HG02938 (cell line): ENCODE results near the gene CARMIL3.

ENCODE experiments used
- ATAC-seq: cut with Tn5 transposase; IDR thresholded peaks from one replicate; pipeline ENCODE4 v1.9.1; 2021; ENCODE audit warnings: mild to moderate bottlenecking, moderate library complexity; ENCODE audit not compliant: unreplicated experiment

CARMIL3 gene

GRCh38 chr14:24075485-24076301, 23.9 kb downstream of the CARMIL3 start:
- no peak for ATAC-seq

DNA sequence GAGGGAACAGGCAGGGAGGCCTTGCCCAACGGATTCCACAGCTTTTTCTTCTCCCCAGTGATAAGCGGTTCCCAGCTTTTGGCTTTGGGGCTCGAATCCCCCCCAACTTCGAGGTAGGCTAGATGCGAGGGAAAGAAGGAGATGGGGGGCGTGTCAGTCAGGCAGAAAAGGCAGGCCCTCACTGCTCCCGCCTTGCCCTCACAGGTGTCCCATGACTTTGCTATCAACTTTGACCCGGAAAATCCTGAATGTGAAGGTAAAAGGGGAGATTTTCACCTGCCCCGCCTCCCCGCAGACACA, 24.4 kb downstream of the CARMIL3 start:
- ATAC-seq: no peak

- ATAC-seq: no peak
Measured at GRCh38 chr14:24077086-24077485, 25.3 kb downstream of the CARMIL3 start.

DNA sequence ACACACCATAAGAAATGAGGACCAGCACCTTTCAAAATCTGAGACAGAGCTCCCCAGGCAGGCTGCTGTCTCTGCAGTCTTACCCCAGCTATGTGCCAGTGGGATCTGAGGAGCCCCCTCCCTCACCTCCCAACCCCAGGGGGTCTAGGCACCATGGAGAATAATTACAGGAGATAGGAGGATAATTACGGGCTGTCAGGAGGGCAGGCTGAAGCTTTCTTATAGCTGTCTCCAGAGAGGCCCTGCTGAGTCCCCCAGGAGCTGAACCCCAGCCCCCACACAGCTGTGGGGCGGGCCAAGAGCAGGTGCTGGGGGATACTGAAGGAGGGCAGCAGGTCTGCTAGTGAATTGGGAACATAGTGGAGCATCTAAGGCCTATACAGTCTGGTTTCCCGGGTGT, 26.3 kb downstream of the CARMIL3 start:
- no peak for ATAC-seq

DNA sequence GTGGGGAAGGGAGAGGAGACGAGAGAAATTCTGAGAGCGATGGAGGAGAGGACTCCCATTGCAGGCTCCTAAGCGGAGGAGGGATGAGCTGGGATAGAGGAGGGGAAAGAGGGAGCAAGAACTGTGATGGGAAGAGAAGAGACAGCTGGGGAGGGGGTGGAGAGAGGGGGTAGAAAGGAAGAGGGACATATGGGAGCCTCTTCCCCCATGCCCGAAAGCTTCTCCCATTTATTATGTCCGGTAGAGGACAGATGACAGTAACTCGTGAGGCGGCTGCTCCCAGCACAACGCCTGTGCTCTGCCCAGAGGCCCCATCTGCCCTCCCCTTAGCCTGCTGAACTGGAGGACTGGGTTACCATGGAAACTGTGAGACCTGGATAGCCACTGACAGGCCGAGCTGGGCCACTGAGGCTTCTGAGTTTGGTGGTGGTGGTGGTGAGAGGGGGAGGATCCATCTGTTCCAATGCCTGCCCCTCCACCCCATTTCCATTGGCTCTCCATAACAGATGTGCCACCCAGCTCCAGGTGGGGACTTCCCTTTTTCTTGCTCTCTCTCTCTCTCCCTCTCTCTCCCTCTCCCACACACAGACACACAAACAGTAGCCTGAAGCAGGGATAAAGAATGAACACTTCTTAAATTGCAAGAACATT, 27.8 kb downstream of the CARMIL3 start:
- ATAC-seq: no peak

DNA sequence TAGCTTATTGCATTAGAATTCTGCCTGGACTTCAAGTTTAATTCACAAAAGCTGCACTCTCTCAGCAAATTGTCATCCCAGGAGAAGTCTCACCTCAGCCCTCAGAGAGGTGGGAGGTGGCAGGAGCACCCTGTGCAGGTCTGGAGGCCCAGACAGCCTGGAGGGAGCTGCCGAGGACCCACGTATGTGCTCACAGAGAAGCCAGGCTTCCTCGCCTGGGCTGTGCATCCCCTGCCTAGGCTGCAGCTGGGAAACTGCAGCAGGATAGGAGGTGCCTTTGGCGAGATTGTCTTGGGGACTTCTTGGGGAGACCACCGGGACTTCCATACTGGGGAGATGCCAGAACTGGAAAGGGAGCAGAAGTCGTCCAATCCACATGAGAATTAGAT, 28.3 kb downstream of the CARMIL3 start:
- ATAC-seq: no peak

- peak; percentile 81 for ATAC-seq
Measured at GRCh38 chr14:24080888-24081738, 29.3 kb downstream of the CARMIL3 start.

GRCh38 chr14:24081739-24082211, 30.0 kb downstream of the CARMIL3 start:
- no peak for ATAC-seq

DNA sequence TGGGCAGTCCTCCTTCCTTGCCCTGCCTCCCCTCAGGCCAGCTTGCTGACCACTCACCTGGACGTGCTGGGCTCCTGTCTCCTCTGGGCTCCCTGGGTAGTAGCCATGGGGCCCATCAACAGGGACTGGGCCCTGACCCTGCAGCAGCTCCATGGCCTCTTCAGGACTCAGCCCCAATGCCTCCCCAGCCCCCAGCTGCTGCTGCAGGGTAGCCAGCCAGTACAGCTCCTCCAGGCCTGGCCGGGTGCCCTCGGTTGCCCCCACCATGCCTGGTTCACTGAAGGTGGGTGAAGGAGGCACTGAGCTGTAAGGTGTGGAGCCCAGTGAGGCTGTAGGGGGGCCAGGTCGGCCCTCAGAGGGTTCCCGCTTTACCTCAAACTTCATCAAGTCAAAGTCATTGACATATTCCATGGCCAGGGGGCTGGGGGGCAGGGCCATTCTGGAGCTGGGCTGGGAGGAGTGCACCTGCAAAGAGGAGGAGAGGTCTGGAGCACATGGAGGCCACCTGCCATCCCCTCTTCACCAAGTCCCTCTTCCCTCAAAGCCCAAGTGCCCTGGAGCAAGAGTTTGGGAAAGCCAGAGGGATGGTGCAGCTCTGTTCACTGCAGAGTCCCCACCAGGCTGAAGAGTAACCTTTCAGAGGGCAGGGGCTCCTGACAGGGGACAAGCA, 30.7 kb downstream of the CARMIL3 start:
- ATAC-seq: no peak

GRCh38 chr14:24083462-24083861, 31.7 kb downstream of the CARMIL3 start:
- no peak for ATAC-seq

DNA sequence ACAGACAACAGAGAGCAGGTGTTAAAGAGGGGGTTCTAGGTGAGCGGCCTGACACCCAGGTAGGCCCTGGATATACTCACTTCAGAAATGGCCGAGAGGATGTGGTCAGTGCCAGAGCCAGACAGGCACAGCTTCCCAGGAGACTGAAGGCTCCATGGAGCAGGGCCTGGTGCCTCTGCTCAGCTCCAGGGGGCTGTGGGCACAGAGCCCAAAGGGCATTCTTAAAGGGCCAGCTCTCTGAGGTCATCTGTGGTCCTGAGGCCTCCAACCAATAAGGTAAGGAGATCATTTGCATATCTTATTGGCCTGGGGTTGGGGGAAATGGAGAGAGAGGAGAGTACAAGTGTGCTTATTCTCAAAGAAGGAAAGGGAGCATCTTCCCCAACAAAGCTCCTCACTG, 32.6 kb downstream of the CARMIL3 start:
- ATAC-seq: no peak

GRCh38 chr14:24085215-24085614, 33.4 kb downstream of the CARMIL3 start:
- no peak for ATAC-seq

GRCh38 chr14:24086193-24086955, 34.6 kb downstream of the CARMIL3 start:
- ATAC-seq: no peak

- ATAC-seq: no peak
Measured at GRCh38 chr14:24087004-24087403, 35.2 kb downstream of the CARMIL3 start.

GRCh38 chr14:24088095-24088494, 36.3 kb downstream of the CARMIL3 start:
- no peak for ATAC-seq

DNA sequence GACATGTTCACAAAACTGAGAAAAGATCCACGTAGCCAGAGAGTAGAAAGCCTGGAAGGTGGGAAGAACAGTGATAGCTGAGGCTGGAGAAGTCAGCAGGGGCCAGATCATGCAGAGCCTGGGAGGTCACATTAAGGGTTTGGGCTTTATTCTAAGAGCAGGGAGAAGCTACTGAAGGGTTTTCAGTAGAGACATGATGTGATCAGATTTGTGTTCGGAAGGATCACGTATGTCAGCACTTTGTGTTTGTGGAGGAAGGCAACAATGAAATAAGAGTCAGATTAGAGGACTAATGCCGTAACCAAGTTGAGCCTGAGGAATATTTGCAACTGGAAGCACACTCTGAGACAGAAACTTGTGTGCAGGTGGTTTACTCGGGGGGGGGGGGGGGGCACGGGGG, 38.1 kb downstream of the CARMIL3 start:
- ATAC-seq: no peak

GRCh38 chr14:24092110-24092504, 40.3 kb downstream of the CARMIL3 start:
- no peak for ATAC-seq

DNA sequence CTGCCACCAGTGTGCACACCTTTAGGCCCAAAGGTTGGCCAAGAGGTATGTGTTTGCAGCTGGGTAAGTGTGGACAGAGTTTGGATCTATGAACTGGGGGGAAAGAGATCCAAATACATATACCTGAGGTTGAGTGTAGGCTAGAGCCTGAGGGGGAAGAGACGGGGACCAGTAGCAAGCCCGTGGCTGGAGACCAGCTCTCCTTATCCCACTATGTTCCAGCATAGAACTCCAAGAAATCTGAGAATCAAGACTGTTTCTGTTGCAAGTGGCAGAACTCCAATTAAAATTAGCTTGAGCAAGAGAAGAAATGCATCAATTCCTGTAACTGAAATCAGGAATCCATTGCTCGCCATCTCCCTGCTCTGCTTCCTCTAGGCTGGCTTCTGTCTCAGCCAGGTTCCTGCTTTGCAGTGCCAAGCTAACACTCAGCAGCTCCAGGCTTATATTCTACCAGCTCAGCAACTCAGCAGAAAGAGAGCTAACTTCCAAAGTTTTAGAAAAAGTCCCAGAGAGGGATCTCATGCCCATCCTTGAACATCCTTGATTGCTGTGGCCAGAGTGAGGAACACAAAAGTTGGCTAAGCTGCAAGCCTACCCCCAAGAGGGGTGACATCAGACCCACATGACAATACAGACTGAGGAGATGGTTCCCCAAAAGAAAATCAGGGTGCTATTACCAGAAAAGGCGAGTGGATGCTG, 40.8 kb downstream of the CARMIL3 start:
- no peak for ATAC-seq

GRCh38 chr14:24093207-24093900, 41.5 kb downstream of the CARMIL3 start:
- no peak for ATAC-seq
